OCI-LY3 (cell line): ENCODE measurements around the gene MACROD2.

Experiments
- H2AFZ ChIP-seq: fragments of 200-600, 300-600 bp; shearing (Covaris generic); 2 replicates; pipeline ENCODE4 v1.6.0; 2014; ENCODE audit warnings: antibody characterized with exemption, low read depth, low read length
- H3K27ac ChIP-seq: fragments of 200-600, 300-600 bp; sonication (generic); 2 replicates; pipeline ENCODE4 v1.5.1; 2014; ENCODE audit warnings: mild to moderate bottlenecking, low read length, moderate library complexity, mixed read lengths
- H3K27me3 ChIP-seq: fragments of 200-600, 300-600 bp; sonication (generic); 2 replicates; pipeline ENCODE4 v1.6.1; 2014; ENCODE audit warnings: low read depth, low read length, mixed read lengths
- H3K36me3 ChIP-seq: fragments of 200-600, 300-600 bp; sonication (generic); replicated peaks from 2 replicates; pipeline ENCODE3; 2014; ENCODE audit warnings: low read depth, low read length, mixed read lengths
- H3K4me1 ChIP-seq: fragments of 300-600, 200-600 bp; sonication (generic); 2 replicates; pipeline ENCODE4 v1.6.1; 2014; ENCODE audit warnings: low read length, mixed read lengths
- H3K4me2 ChIP-seq: fragments of 200-600, 300-600 bp; sonication (generic); 2 replicates; pipeline ENCODE4 v1.6.1; 2014; ENCODE audit warnings: low read length, mixed read lengths
- H3K4me3 ChIP-seq: fragments of 300-600, 200-600 bp; sonication (generic); 2 replicates; pipeline ENCODE4 v1.5.1; 2014; ENCODE audit warnings: antibody characterized with exemption, mild to moderate bottlenecking, low read length, moderate library complexity
- H3K79me2 ChIP-seq: fragments of 300-600, 200-600 bp; shearing (Covaris generic); 2 replicates; pipeline ENCODE4 v1.6.1; 2014; ENCODE audit warnings: mild to moderate bottlenecking, low read length, mixed read lengths
- H3K9ac ChIP-seq: fragments of 300-600, 200-600 bp; shearing (Covaris generic); 2 replicates; pipeline ENCODE4 v1.6.0; 2014; ENCODE audit warnings: mild to moderate bottlenecking, low read length, moderate library complexity
- H3K9me3 ChIP-seq: fragments of 200-600, 300-600 bp; shearing (Covaris generic); 2 replicates; pipeline ENCODE4 v1.6.1; 2014; ENCODE audit warnings: low read length, mixed read lengths; ENCODE audit not compliant: insufficient read depth
- H4K20me1 ChIP-seq: fragments of 200-600, 300-600 bp; sonication (generic); 2 replicates; pipeline ENCODE4 v1.6.1; 2016; ENCODE audit warnings: low read length, mixed read lengths; ENCODE audit not compliant: insufficient read depth
- CTCF ChIP-seq: fragments of 200-600, 300-600 bp; sonication (generic); IDR thresholded peaks from 2 replicates; pipeline ENCODE4 v1.5.1; 2014; ENCODE audit warnings: antibody characterized with exemption, low read length, low read depth
- EZH2phosphoT487 ChIP-seq: fragments of 200-600 bp; shearing (Covaris generic); IDR thresholded peaks from 2 replicates; pipeline ENCODE4 v1.6.1; 2018; ENCODE audit warnings: antibody characterized with exemption, mixed run types, low read depth

Gene MACROD2

GRCh38 chr20:14950633-14951032 lies 955.3 kb downstream of the MACROD2 start:
- Histone ChIP-seq H3K9ac (no peak overlapping the region), H3K36me3 (no peaks in the 10 kb centered on the region), H3K9me3 (no peaks in the 10 kb centered on the region), H3K4me1 (peaks cover 33% of the 10 kb centered on the region), H4K20me1 (no peaks in the 10 kb centered on the region), H3K79me2 (no peaks in the 10 kb centered on the region), H3K4me2 (peak overlapping the region; percentile 30; the same call in 1 of the 2 replicates), H3K27ac (no peak overlapping the region), H3K27me3 (no peaks in the 10 kb centered on the region; the same call in 1 of the 2 replicates), H3K4me3 (no peak overlapping the region), H2AFZ (no peak overlapping the region)
- TF ChIP-seq CTCF (no peak), EZH2phosphoT487 (no peak)

- H3K9ac ChIP-seq: no peak overlapping the region
- no peak overlapping the region for H3K27ac ChIP-seq
- TF ChIP-seq CTCF (no peak), EZH2phosphoT487 (no peak)
- H4K20me1 ChIP-seq: no peaks in the 10 kb centered on the region
- H3K4me2 ChIP-seq: peak overlapping the region; percentile 30; the same call in 1 of the 2 replicates
- no peak overlapping the region for H3K4me3 ChIP-seq
- no peak overlapping the region for H2AFZ ChIP-seq
- H3K36me3 ChIP-seq: no peaks in the 10 kb centered on the region
- H3K27me3 ChIP-seq: no peaks in the 10 kb centered on the region
- no peaks in the 10 kb centered on the region for H3K9me3 ChIP-seq
- no peaks in the 10 kb centered on the region for H3K79me2 ChIP-seq
- H3K4me1 ChIP-seq: peaks cover 33% of the 10 kb centered on the region
Measured at GRCh38 chr20:14951105-14951504, 955.8 kb downstream of the MACROD2 start.

- Histone ChIP-seq H2AFZ (no peak overlapping the region), H3K4me1 (peaks cover 33% of the 10 kb centered on the region), H3K9me3 (no peaks in the 10 kb centered on the region), H3K9ac (no peak overlapping the region), H3K4me2 (peak overlapping the region; percentile 30; the same call in 1 of the 2 replicates), H3K27ac (no peak overlapping the region), H3K4me3 (no peak overlapping the region), H4K20me1 (no peaks in the 10 kb centered on the region), H3K79me2 (no peaks in the 10 kb centered on the region), H3K36me3 (no peaks in the 10 kb centered on the region), H3K27me3 (no peaks in the 10 kb centered on the region)
- no peak for TF ChIP-seq CTCF
- no peak for TF ChIP-seq EZH2phosphoT487
Measured at GRCh38 chr20:14951707-14952418, 956.5 kb downstream of the MACROD2 start.

- Histone ChIP-seq H3K27me3 (no peaks in the 10 kb centered on the region), H3K4me3 (no peak overlapping the region), H3K36me3 (no peaks in the 10 kb centered on the region), H3K27ac (no peak overlapping the region), H3K79me2 (no peaks in the 10 kb centered on the region), H4K20me1 (no peaks in the 10 kb centered on the region), H3K4me1 (peaks cover 27% of the 10 kb centered on the region), H3K9me3 (no peaks in the 10 kb centered on the region), H3K4me2 (no peak overlapping the region), H2AFZ (no peak overlapping the region), H3K9ac (no peak overlapping the region)
- no peak for TF ChIP-seq EZH2phosphoT487
- no peak for TF ChIP-seq CTCF
Measured at GRCh38 chr20:14953736-14954135, 958.4 kb downstream of the MACROD2 start.
